GM13977 (cell line): ENCODE data around the gene TMEM198.

Source experiments
- DNase-seq: peaks from one replicate; pipeline ENCODE4 v3.0.0; 2012; ENCODE audit warnings: low spot score
- CTCF ChIP-seq: IDR thresholded peaks from 2 replicates; pipeline ENCODE4 v1.5.1; 2012; ENCODE audit warnings: mild to moderate bottlenecking, control low read depth; ENCODE audit not compliant: insufficient read depth; ENCODE audit errors: extremely low read depth, missing control alignments
- in situ Hi-C: fragments of 300-500 bp; cut with MboI; formaldehyde crosslinking; loops from one replicate; pipeline ENCODE4 v1.12.0; 2022; ENCODE audit warnings: low sequenced_read_pairs, low pct_unique_long_range_greater_than_20kb, mixed read lengths, inconsistent platforms; ENCODE audit not compliant: unreplicated experiment

TMEM198 gene

GRCh38 chr2:219543596-219544358 lies at the start of gene TMEM198, which contains the start of gene CHPF:
Gene TMEM198, plus strand, starts transcription at chr2:219544028. Its CDS starts 700 bp downstream, at chr2:219544728.
Gene CHPF, minus strand, starts transcription at chr2:219543809. Its CDS starts 271 bp downstream, at chr2:219543538.
- TF ChIP-seq CTCF, result no peak
- DNase-seq, result peak; percentile 100
- in situ Hi-C loops, result no loop called here

GRCh38 chr2:219494952-219495530 lies 48.8 kb upstream of the TMEM198 start:
- no peak for DNase-seq
- in situ Hi-C loops, result no loop called here
- TF ChIP-seq CTCF, result peak; percentile 14

- in situ Hi-C loops, result no loop called here
- TF ChIP-seq CTCF, result peak; percentile 44
- DNase-seq, result peak; percentile 89
Observed at GRCh38 chr2:219495531-219496122, 48.2 kb upstream of the TMEM198 start.

- DNase-seq, result no peak
- in situ Hi-C loops, result no loop called here
- no peak for TF ChIP-seq CTCF
Observed at GRCh38 chr2:219496247-219496824, 47.5 kb upstream of the TMEM198 start.

- TF ChIP-seq CTCF, result no peak
- in situ Hi-C loops, result no loop called here
- no peak for DNase-seq
Observed at GRCh38 chr2:219496825-219497494, 46.9 kb upstream of the TMEM198 start.
